SU-DHL-6 (cell line): Measurements from ENCODE around the gene STK39.

ENCODE experiments used
- H2AFZ ChIP-seq: fragments of 200-600 bp; sonication (generic); 2 replicates; pipeline ENCODE4 v1.6.1; 2014; ENCODE audit warnings: low read depth, mild to moderate bottlenecking, moderate library complexity, mixed read lengths, antibody characterized with exemption, low read length; ENCODE audit not compliant: severe bottlenecking
- H3F3A ChIP-seq: fragments of 200-600 bp; shearing (Covaris generic); 2 replicates; pipeline ENCODE4 v1.6.0; 2016; ENCODE audit warnings: antibody characterized with exemption, mild to moderate bottlenecking; ENCODE audit not compliant: insufficient read depth
- H3K27ac ChIP-seq: fragments of 200-600 bp; sonication (generic); 2 replicates; pipeline ENCODE4 v1.5.1; 2016; ENCODE audit warnings: low read depth, mild to moderate bottlenecking, low read length, moderate library complexity, mixed read lengths
- H3K27me3 ChIP-seq: fragments of 200-600 bp; sonication (generic), shearing (Covaris generic); 2 replicates; pipeline ENCODE4 v1.6.0; 2014; ENCODE audit warnings: mild to moderate bottlenecking, low read length
- H3K36me3 ChIP-seq: fragments of 200-600 bp; sonication (generic); 2 replicates; pipeline ENCODE4 v1.6.1; 2014; ENCODE audit warnings: mild to moderate bottlenecking, low read length, mixed read lengths
- H3K4me2 ChIP-seq: fragments of 300-600, 200-600 bp; shearing (Covaris generic), sonication (generic); 2 replicates; pipeline ENCODE4 v1.6.0; 2014; ENCODE audit warnings: low read length, low read depth, mild to moderate bottlenecking; ENCODE audit not compliant: poor library complexity, severe bottlenecking
- H3K4me3 ChIP-seq: fragments of 200-600 bp; sonication (generic); 2 replicates; pipeline ENCODE4 v1.5.1; 2014; ENCODE audit warnings: antibody characterized with exemption, low read length, mild to moderate bottlenecking, mixed read lengths; ENCODE audit not compliant: insufficient read depth, poor library complexity, severe bottlenecking
- H3K79me2 ChIP-seq: fragments of 200-600 bp; sonication (generic); 2 replicates; pipeline ENCODE4 v1.6.1; 2014; ENCODE audit warnings: mild to moderate bottlenecking, low read length, moderate library complexity; ENCODE audit not compliant: insufficient read depth
- H3K9ac ChIP-seq: fragments of 200-600 bp; sonication (generic); 2 replicates; pipeline ENCODE4 v1.7.0; 2014; ENCODE audit warnings: mild to moderate bottlenecking, low read length
- H3K9me2 ChIP-seq: fragments of 200-600 bp; sonication (generic); replicated peaks from 2 replicates; pipeline ENCODE4 v1.6.1; 2014; ENCODE audit warnings: low read length; ENCODE audit not compliant: insufficient read depth
- H3K9me3 ChIP-seq: fragments of 200-600 bp; sonication (generic); 2 replicates; pipeline ENCODE4 v1.6.1; 2014; ENCODE audit warnings: low read length, mixed read lengths; ENCODE audit not compliant: insufficient read depth
- H4K20me1 ChIP-seq: fragments of 200-600 bp; sonication (generic); 2 replicates; pipeline ENCODE4 v1.6.1; 2014; ENCODE audit warnings: low read depth, mild to moderate bottlenecking, antibody characterized with exemption, low read length, moderate library complexity, mixed read lengths
- CTCF ChIP-seq: fragments of 200-600 bp; sonication (generic); IDR thresholded peaks from one replicate; pipeline ENCODE4 v1.5.1; 2017; ENCODE audit warnings: antibody characterized with exemption, mild to moderate bottlenecking, low read length, moderate library complexity; ENCODE audit not compliant: insufficient read depth, poor library complexity, severe bottlenecking
- EZH2phosphoT487 ChIP-seq: fragments of 200-600 bp; sonication (generic), shearing (Covaris generic); conservative IDR thresholded peaks from 2 replicates; pipeline ENCODE4 v1.6.1; 2018; ENCODE audit warnings: mild to moderate bottlenecking, antibody characterized with exemption, low read length, moderate library complexity, mixed read lengths

Gene STK39

GRCh38 chr2:167942366-167943081, 304.9 kb downstream of the STK39 start:
- TF ChIP-seq EZH2phosphoT487 (no peak), CTCF (no peak)
- H3F3A ChIP-seq: no peaks in the 10 kb centered on the region
- H3K9ac ChIP-seq: no peak overlapping the region
- no peak overlapping the region for H3K4me3 ChIP-seq
- no peak overlapping the region for H3K27ac ChIP-seq
- no peaks in the 10 kb centered on the region for H3K27me3 ChIP-seq
- no peak overlapping the region for H3K4me2 ChIP-seq
- no peaks in the 10 kb centered on the region for H3K36me3 ChIP-seq
- H2AFZ ChIP-seq: no peak overlapping the region
- no peaks in the 10 kb centered on the region for H4K20me1 ChIP-seq
- no peaks in the 10 kb centered on the region for H3K79me2 ChIP-seq
- no peaks in the 10 kb centered on the region for H3K9me3 ChIP-seq
- H3K9me2 ChIP-seq: no peaks in the 10 kb centered on the region

- Histone ChIP-seq H3K9me2 (no peaks in the 10 kb centered on the region), H2AFZ (no peak overlapping the region), H3K79me2 (no peaks in the 10 kb centered on the region), H4K20me1 (no peaks in the 10 kb centered on the region), H3K9me3 (no peaks in the 10 kb centered on the region), H3K36me3 (no peaks in the 10 kb centered on the region), H3K27ac (no peak overlapping the region), H3K27me3 (no peaks in the 10 kb centered on the region), H3K4me2 (no peak overlapping the region), H3K9ac (no peak overlapping the region), H3K4me3 (no peak overlapping the region), H3F3A (no peaks in the 10 kb centered on the region)
- TF ChIP-seq CTCF (no peak), EZH2phosphoT487 (no peak)
Measured at GRCh38 chr2:167941604-167942003, 305.8 kb downstream of the STK39 start.

- H3K27ac ChIP-seq: no peak overlapping the region
- H3K9ac ChIP-seq: no peak overlapping the region
- no peaks in the 10 kb centered on the region for H3K9me3 ChIP-seq
- no peak overlapping the region for H3K4me2 ChIP-seq
- H3K9me2 ChIP-seq: no peaks in the 10 kb centered on the region
- no peaks in the 10 kb centered on the region for H3F3A ChIP-seq
- no peak for TF ChIP-seq EZH2phosphoT487
- no peak for TF ChIP-seq CTCF
- H2AFZ ChIP-seq: no peak overlapping the region
- H4K20me1 ChIP-seq: no peaks in the 10 kb centered on the region
- H3K4me3 ChIP-seq: no peak overlapping the region
- no peaks in the 10 kb centered on the region for H3K79me2 ChIP-seq
- no peaks in the 10 kb centered on the region for H3K36me3 ChIP-seq
- no peaks in the 10 kb centered on the region for H3K27me3 ChIP-seq
Measured at GRCh38 chr2:167940734-167941507, 306.5 kb downstream of the STK39 start.
